ENCODE data around the gene MYO15B. TPM values are rescaled to one million over a fixed set of nuclear protein-coding genes. Genes with fewer than 3 reads are reported as not detected.

MYO15B gene
- total and polyA plus RNA-seq, 2 of the 13 experiments (the other 11 are each of a cell fraction or from before 2014, with no cell fraction given): 2.8 to 8.1 TPM

- TF ChIP-seq SCMH1 (CRISPR knock-in tag; IDR thresholded peaks at IDR 0.05; ENCODE audit: borderline replicate concordance): no peak
These were observed 58.5 kb downstream of the MYO15B start (continued) for GRCh38 chr17:75645889-75646637.

GRCh38 chr17:75646638-75646992 is 59.0 kb downstream of the MYO15B start:
- Histone ChIP-seq H3K79me2 (ENCODE audit: insufficient read depth, low read length) (peaks cover 6% of the 10 kb centered on the region), H3K9ac (ENCODE audit: insufficient read depth, low read depth, low read length) (peak overlapping the region; percentile 80), H4K20me1 (ENCODE audit: insufficient read depth, low read length) (no peaks in the 10 kb centered on the region), H3K36me3 (replicated peaks in 1 of 2; ENCODE audit: control insufficient read depth in 1 of 2, insufficient read depth in 2 of 2, low read length in 2 of 2) (peaks cover 15 to 28% of the 10 kb centered on the region in 2 experiments), H3K4me3 (replicated peaks in 1 of 3; ENCODE audit: insufficient read depth in 1 of 3, low read depth in 2 of 3, low read length in 3 of 3) (peak overlapping the region; percentile 45 to 67 (median 48); a peak in 5 of 6 replicates), H3K4me2 (ENCODE audit: low read depth, low read length) (peak overlapping the region; percentile 94), H2AFZ (ENCODE audit: low read length) (no peak overlapping the region), H3K9me3 (ENCODE audit: low read length) (no peaks in the 10 kb centered on the region), H3K27ac (ENCODE audit: extremely low read length, insufficient read depth, low read length) (peak overlapping the region; percentile 85), H3K27me3 (ENCODE audit: control insufficient read depth in 1 of 2, insufficient read depth in 2 of 2, low read length in 2 of 2) (no peaks in the 10 kb centered on the region), H3K4me1 (ENCODE audit: insufficient read depth, low read length) (peaks cover 25% of the 10 kb centered on the region)
- WGBS (ENCODE audit: low lambda C conversion rate): 74% methylated on average over 6 of the region's 6 CpGs
- POLR2A ChIA-PET: interaction anchor here (0.7 to 3.4 kb wide), 25 partner anchors 8 to 229 kb away, joined by 3 to 28 read pairs (median 4); partner anchors contain the start of genes GALK1, ITGB4, RECQL5 and SAP30BP
- TSS peak; percentile 92 for BruUV-seq (replicated peaks)
- CTCF ChIA-PET (ENCODE audit: low intra/inter-chr PET ratio, low total read pairs): interaction anchor here (2.1 kb wide), 1 partner anchor 13 kb away, joined by 6 read pairs; no protein-coding TSS in a partner anchor
- intact Hi-C loops (cut with micrococcal nuclease; ENCODE audit: unreplicated experiment) (loop anchor here (1.0 kb wide), 1 partner anchor 13 kb away; the partner anchor contains the start of gene SMIM5), in situ Hi-C loops (cut with HindIII; ENCODE audit: extremely low pct_ligation_motif_present, low pct_unique_long_range_greater_than_20kb) (no loop called here)
- no peak for DNase-seq (ENCODE audit: low spot score)
- ATAC-seq: no peak
- FAIRE-seq: no peak
- TF ChIP-seq ZFX (CRISPR knock-in tag; IDR thresholded peaks at IDR 0.05; ENCODE audit: low read depth) (no peak), SALL2 (CRISPR knock-in tag; IDR thresholded peaks at IDR 0.05) (peak; percentile 6; the same call in 1 of the 2 replicates), TCF7L2 (IDR thresholded peaks at IDR 0.05; ENCODE audit: low read depth, low read length) (no peak), HNF4A (CRISPR knock-in tag; IDR thresholded peaks at IDR 0.05) (no peak), TBX2 (CRISPR knock-in tag; IDR thresholded peaks at IDR 0.05; ENCODE audit: borderline replicate concordance) (0 out of 2 replicates have a peak, but pooled peaks have one; percentile 9), U2AF2 (IDR thresholded peaks at IDR 0.05; ENCODE audit: low read depth, low read length) (no peak), MED13 (CRISPR knock-in tag; IDR thresholded peaks at IDR 0.05) (no peak), THAP7 (CRISPR knock-in tag; IDR thresholded peaks at IDR 0.05) (no peak), HOXA5 (CRISPR knock-in tag; IDR thresholded peaks at IDR 0.05) (no peak), EEA1 (CRISPR knock-in tag; IDR thresholded peaks at IDR 0.05; ENCODE audit: borderline replicate concordance) (0 out of 2 replicates have a peak, but pooled peaks have one; percentile 39), ZNF33A (CRISPR knock-in tag; IDR thresholded peaks at IDR 0.05; ENCODE audit: borderline replicate concordance) (0 out of 2 replicates have a peak, but pooled peaks have one; percentile 19), ZNF644 (CRISPR knock-in tag; IDR thresholded peaks at IDR 0.05; ENCODE audit: low read depth) (no peak), HMGA1 (CRISPR knock-in tag; conservative IDR thresholded peaks at IDR 0.05) (no peak), ARNTL (CRISPR knock-in tag; IDR thresholded peaks at IDR 0.05) (peak; percentile 6; the same call in 1 of the 2 replicates), ZNF703 (CRISPR knock-in tag; IDR thresholded peaks at IDR 0.05; ENCODE audit: borderline replicate concordance) (no peak), SSRP1 (CRISPR knock-in tag; IDR thresholded peaks at IDR 0.05) (no peak), ZIK1 (CRISPR knock-in tag; IDR thresholded peaks at IDR 0.05; ENCODE audit: borderline replicate concordance, low read depth) (peak; percentile 16; the same call in 1 of the 2 replicates)
- TF ChIP-seq, protein P1, sequence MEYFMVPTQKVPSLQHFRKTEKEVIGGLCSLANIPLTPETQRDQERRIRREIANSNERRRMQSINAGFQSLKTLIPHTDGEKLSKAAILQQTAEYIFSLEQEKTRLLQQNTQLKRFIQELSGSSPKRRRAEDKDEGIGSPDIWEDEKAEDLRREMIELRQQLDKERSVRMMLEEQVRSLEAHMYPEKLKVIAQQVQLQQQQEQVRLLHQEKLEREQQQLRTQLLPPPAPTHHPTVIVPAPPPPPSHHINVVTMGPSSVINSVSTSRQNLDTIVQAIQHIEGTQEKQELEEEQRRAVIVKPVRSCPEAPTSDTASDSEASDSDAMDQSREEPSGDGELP (IDR thresholded peaks at IDR 0.05; ENCODE audit: borderline replicate concordance, low read depth): 0 out of 2 replicates have a peak, but pooled peaks have one; percentile 0
- TF ChIP-seq, protein P2, sequence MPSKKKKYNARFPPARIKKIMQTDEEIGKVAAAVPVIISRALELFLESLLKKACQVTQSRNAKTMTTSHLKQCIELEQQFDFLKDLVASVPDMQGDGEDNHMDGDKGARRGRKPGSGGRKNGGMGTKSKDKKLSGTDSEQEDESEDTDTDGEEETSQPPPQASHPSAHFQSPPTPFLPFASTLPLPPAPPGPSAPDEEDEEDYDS (CRISPR knock-in tag; IDR thresholded peaks at IDR 0.05): no peak

Data from HepG2 (cell line).